NCI-H2196 (cell line): ENCODE results near the gene ACAA1.

Source experiments
- DNase-seq: peaks from one replicate; lab custom pipeline; 2025; ENCODE audit not compliant: unreplicated experiment; lab: John Stamatoyannopoulos, UW

Gene ACAA1

GRCh38 chr3:38154033-38154494 is 17.1 kb upstream of the ACAA1 start:
- no peak for DNase-seq

- DNase-seq, result no peak
Observed at GRCh38 chr3:38153221-38153620, 16.3 kb upstream of the ACAA1 start.

- DNase-seq, result no peak
Observed at GRCh38 chr3:38152609-38153008, 15.7 kb upstream of the ACAA1 start.

GRCh38 chr3:38151667-38152265 is 14.8 kb upstream of the ACAA1 start:
- DNase-seq, result no peak

- DNase-seq, result no peak
Observed at GRCh38 chr3:38150780-38151528, 14.0 kb upstream of the ACAA1 start.

GRCh38 chr3:38149708-38150107 is 12.8 kb upstream of the ACAA1 start:
- DNase-seq, result no peak

- no peak for DNase-seq
Observed at GRCh38 chr3:38148311-38148882, 11.5 kb upstream of the ACAA1 start.

- DNase-seq, result no peak
Observed at GRCh38 chr3:38147421-38147820, 10.5 kb upstream of the ACAA1 start.

GRCh38 chr3:38146504-38146903 is 9.6 kb upstream of the ACAA1 start:
- DNase-seq, result no peak

GRCh38 chr3:38143511-38143910 is 6.6 kb upstream of the ACAA1 start:
- no peak for DNase-seq

GRCh38 chr3:38142959-38143358 is 6.0 kb upstream of the ACAA1 start:
- no peak for DNase-seq

- DNase-seq, result no peak
Observed at GRCh38 chr3:38141952-38142273, 5.0 kb upstream of the ACAA1 start.

GRCh38 chr3:38141173-38141951 is 4.4 kb upstream of the ACAA1 start:
- no peak for DNase-seq

GRCh38 chr3:38140326-38141172 is 3.6 kb upstream of the ACAA1 start:
- no peak for DNase-seq

- DNase-seq, result no peak
Observed at GRCh38 chr3:38139652-38140051, 2.7 kb upstream of the ACAA1 start.

GRCh38 chr3:38139191-38139590 is 2.3 kb upstream of the ACAA1 start:
- no peak for DNase-seq

GRCh38 chr3:38138349-38139190 is 1.6 kb upstream of the ACAA1 start, which contains the start of gene MYD88:
Gene MYD88 (plus strand): TSS chr3:38138661. CDS start chr3:38138701, 40 bp downstream.
- DNase-seq, result peak; percentile 28

- DNase-seq, result no peak
Observed at GRCh38 chr3:38137615-38138348, 855 bp upstream of the ACAA1 start.

GRCh38 chr3:38136393-38136776 is 542 bp downstream of the ACAA1 start:
- no peak for DNase-seq
